ENCODE measurements around the gene AJUBA.

DNA sequence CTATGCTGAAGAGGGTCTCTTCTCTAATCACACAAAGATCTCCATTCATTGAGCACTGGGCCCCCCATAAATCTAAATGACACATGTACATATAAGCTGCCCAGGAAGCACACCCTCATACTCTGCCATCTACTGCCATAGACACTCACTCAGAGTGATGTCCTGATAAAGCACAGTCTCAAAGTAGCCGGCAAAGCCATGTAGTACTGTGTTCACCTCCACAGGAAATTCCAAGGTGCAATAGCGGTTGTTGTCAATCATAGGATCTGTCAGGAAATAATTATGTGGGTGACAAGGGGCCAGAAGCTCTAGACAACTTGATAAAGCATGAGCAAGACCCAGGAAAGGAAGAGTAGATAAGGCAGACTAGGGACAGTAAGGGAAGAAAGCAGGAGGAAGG lies 60.1 kb downstream of the AJUBA start:
- TF ChIP-seq, protein P1, sequence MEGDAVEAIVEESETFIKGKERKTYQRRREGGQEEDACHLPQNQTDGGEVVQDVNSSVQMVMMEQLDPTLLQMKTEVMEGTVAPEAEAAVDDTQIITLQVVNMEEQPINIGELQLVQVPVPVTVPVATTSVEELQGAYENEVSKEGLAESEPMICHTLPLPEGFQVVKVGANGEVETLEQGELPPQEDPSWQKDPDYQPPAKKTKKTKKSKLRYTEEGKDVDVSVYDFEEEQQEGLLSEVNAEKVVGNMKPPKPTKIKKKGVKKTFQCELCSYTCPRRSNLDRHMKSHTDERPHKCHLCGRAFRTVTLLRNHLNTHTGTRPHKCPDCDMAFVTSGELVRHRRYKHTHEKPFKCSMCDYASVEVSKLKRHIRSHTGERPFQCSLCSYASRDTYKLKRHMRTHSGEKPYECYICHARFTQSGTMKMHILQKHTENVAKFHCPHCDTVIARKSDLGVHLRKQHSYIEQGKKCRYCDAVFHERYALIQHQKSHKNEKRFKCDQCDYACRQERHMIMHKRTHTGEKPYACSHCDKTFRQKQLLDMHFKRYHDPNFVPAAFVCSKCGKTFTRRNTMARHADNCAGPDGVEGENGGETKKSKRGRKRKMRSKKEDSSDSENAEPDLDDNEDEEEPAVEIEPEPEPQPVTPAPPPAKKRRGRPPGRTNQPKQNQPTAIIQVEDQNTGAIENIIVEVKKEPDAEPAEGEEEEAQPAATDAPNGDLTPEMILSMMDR (IDR thresholded peaks at IDR 0.05; ENCODE audit: low read depth, low read length), result no peak
- no peak for TF ChIP-seq EZH2phosphoT487 (IDR thresholded peaks at IDR 0.05; ENCODE audit: low read depth)
